IPS-20b (cell line): ENCODE results near the gene CLDND2.

ENCODE experiments used
- H3K27ac ChIP-seq: one replicate; pipeline ENCODE4 v1.5.1; 2013; ENCODE audit warnings: low read length
- H3K27me3 ChIP-seq: 2 replicates; pipeline ENCODE4 v1.6.1; 2013; ENCODE audit warnings: mild to moderate bottlenecking, low read length, inconsistent platforms; ENCODE audit not compliant: insufficient read depth
- H3K36me3 ChIP-seq: 2 replicates; pipeline ENCODE4 v1.6.1; 2013; ENCODE audit warnings: low read depth, mild to moderate bottlenecking, inconsistent platforms, low read length, moderate library complexity; ENCODE audit not compliant: insufficient read depth
- H3K4me1 ChIP-seq: 2 replicates; pipeline ENCODE4 v1.6.1; 2013; ENCODE audit warnings: mild to moderate bottlenecking, control low read depth, inconsistent platforms, low read length, moderate library complexity; ENCODE audit not compliant: insufficient read depth
- H3K4me3 ChIP-seq: 2 replicates; pipeline ENCODE4 v1.5.1; 2013; ENCODE audit warnings: mild to moderate bottlenecking, low read length, inconsistent platforms
- H3K9ac ChIP-seq: 2 replicates; pipeline ENCODE4 v1.6.1; 2013; ENCODE audit warnings: low read depth, mild to moderate bottlenecking, inconsistent platforms, low read length, moderate library complexity
- H3K9me3 ChIP-seq: 2 replicates; pipeline ENCODE4 v1.6.1; 2013; ENCODE audit warnings: mild to moderate bottlenecking, low read depth, low read length, inconsistent platforms; ENCODE audit not compliant: insufficient read depth

CLDND2 gene

DNA sequence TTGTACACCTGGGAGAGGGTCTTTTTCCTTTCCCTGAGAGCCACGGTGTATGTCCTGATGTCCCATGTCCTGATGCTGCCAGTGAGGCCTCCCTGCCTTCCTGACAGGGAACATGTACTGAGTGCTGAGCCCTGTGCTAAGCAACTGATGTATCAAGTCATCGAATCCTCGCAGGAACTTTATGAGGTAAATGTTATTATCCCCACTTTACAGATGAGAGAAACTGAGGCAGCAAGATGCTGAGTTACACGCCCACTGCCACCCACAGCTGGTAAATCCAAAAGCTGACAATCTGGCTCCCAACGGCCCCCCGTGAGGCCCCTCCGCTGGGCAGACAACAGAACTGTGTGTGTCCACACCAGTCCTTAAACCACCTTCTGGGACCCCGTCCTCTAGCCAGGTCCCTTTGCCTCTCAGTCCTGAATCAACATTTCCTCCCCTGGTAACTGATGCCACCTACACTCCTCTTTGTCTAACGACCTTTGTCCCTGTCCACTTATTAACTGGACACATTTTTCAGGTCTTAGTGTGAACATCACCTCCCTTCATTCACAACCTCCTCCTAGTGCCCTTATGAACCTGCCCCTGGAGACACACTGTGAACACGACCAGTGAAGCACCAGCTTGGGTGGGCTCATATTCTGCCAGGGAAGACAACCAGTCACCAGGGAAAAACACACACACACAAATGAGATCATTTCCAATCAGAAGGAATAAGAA lies 21.4 kb downstream of the CLDND2 start:
- Histone ChIP-seq H3K27ac (no peak overlapping the region), H3K36me3 (peaks cover 7% of the 10 kb centered on the region; the same call in 1 of the 2 replicates), H3K4me1 (peaks cover 2% of the 10 kb centered on the region; the same call in 1 of the 2 replicates), H3K4me3 (no peak overlapping the region), H3K9ac (no peak overlapping the region), H3K27me3 (no peaks in the 10 kb centered on the region), H3K9me3 (no peaks in the 10 kb centered on the region)

DNA sequence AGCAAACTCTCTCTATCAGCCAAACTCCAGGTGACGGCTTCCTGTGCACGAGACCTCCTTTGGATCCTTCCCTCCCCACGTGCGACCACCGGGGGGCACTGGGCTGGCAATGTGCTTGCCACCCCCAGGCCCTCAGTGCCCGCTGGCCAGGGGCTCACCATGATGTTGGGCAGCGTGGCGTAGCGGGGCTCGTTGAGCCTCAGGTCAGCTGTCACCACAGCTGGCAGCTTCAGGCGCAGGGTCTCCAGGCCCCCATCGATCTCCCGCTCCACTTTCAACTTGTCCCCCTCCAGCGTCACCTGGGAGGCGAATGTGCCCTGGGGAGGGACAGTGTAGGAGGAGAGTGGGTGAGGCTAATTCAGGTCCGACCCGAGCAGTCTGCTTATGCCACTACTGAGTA lies 22.1 kb downstream of the CLDND2 start:
- peaks cover 3% of the 10 kb centered on the region for H3K27me3 ChIP-seq
- peaks cover 8% of the 10 kb centered on the region; the same call in 1 of the 2 replicates for H3K4me1 ChIP-seq
- no peak overlapping the region for H3K4me3 ChIP-seq
- no peaks in the 10 kb centered on the region for H3K9me3 ChIP-seq
- no peak overlapping the region for H3K27ac ChIP-seq
- H3K36me3 ChIP-seq: peaks cover 7% of the 10 kb centered on the region; the same call in 1 of the 2 replicates
- H3K9ac ChIP-seq: no peak overlapping the region

DNA sequence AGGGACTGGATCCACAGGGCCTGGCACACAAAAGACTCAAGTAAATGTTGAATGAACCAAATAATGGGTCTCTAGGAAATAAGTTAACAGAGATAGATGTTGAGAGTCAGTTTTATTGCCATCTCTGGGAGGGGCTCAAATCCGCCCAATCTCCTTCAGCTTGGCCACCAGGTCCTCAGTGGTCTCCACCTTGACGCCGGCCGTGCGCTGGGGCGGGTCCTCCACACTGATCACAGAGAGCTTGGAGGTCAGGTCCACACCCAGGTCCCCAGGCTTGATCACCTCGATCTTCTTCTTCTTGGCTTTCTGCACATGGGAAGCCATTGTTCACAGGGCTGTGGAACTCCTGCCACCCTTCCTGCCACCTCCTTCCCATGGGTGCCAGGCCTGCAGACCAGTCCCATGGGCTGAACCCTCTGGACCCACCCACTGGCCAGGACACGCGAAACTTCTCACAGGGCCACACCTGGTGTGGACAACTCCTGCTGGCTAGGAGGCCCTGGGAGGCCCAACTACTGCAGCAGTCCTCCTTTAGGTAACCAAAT lies 23.7 kb downstream of the CLDND2 start:
- Histone ChIP-seq H3K4me3 (no peak overlapping the region), H3K27me3 (peaks cover 19% of the 10 kb centered on the region)

DNA sequence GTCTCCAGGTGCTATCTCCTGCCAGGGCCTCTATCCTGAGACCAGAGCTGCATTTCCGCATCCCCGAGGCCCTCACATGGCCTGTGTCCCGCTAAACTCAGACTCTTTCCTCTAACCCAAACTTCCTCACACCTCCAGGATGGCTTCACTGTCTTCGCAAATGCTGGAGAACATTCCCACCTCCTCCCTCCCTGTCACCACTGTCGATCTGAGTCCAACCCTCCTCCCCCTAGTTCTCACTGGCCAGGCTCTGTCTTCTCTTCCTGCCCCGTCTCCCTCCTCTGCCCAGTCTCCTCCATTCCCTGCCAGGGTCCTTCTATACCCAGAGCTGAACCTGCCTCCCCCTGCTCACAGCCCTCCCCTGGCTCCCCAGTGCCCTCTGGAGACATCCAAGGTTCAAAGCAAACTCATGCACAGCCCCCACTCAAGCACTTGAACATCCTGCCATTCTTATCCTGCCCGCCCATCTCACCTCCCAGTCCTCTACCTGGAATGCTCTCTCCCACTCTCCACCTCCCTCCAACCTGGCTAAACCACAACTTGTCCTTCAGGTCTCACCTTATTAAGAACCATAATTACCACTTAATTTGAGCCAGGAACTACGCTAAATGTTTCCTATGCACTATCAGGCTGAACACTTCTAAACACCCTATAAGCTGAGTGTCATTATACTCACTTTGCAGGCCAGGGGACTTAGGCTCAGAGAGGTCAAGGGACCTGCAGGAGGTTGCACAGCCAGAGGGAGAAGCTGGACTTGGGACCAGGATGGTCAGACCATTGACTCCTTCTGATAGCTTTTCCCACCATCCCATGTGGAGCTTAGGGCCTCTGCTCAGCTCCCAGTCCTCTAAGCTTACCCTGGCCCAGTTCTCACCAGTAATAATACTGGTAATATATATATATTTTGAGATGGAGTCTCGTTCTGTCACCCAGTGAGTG lies 25.9 kb downstream of the CLDND2 start:
- Histone ChIP-seq H3K9ac (no peak overlapping the region), H3K9me3 (no peaks in the 10 kb centered on the region), H3K27me3 (peaks cover 19% of the 10 kb centered on the region), H3K4me1 (peaks cover 8% of the 10 kb centered on the region; the same call in 1 of the 2 replicates), H3K4me3 (no peak overlapping the region), H3K27ac (no peak overlapping the region), H3K36me3 (no peaks in the 10 kb centered on the region)

More for the DNA sequence above, 23.7 kb downstream of the CLDND2 start:
- Histone ChIP-seq H3K9ac (no peak overlapping the region), H3K27ac (no peak overlapping the region), H3K36me3 (no peaks in the 10 kb centered on the region), H3K4me1 (peaks cover 8% of the 10 kb centered on the region; the same call in 1 of the 2 replicates), H3K9me3 (no peaks in the 10 kb centered on the region)

DNA sequence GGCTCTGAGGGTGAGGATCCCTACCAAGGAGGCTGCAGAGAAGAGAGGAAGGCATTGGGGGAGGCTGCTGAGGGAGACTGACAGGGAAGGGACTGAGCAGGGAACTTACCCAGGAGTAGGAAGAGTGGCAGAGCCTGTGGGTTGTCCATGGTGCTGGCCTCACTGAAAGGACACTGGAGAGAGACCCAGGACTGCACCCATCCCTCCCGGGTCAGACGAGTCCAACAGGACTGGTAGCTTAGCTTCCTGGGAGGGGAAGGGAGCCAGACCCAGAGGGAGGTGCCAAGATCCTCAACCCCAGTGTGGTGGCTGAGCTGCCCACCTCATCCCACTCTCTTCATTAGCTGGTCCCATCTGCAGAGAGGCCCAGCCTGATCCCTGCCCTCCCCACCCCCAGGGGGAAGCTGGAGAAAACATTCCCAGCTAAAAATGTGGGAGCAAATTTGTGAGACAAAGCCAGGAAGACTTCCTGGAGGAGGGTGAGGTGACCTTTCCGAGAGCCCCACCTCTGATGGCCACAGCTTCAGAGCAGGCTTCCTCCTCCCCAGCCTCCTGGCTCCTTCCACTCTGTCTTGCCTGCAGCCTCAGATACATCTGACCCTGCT lies 26.7 kb downstream of the CLDND2 start, which contains the start of gene VSIG10L:
VSIG10L (minus strand) TSS at position 164 of the 605 bp plus-strand sequence; CDS start at position 149, 15 bp downstream.
- Histone ChIP-seq H3K36me3 (no peaks in the 10 kb centered on the region), H3K27ac (no peak within 1 kb of the TSS), H3K4me3 (no peak within 1 kb of the TSS), H3K4me1 (peaks cover 8% of the 10 kb centered on the region; the same call in 1 of the 2 replicates), H3K9me3 (no peaks in the 10 kb centered on the region), H3K9ac (peak within 1 kb of the TSS; percentile 27; the same call in 1 of the 2 replicates), H3K27me3 (peaks cover 19% of the 10 kb centered on the region)

DNA sequence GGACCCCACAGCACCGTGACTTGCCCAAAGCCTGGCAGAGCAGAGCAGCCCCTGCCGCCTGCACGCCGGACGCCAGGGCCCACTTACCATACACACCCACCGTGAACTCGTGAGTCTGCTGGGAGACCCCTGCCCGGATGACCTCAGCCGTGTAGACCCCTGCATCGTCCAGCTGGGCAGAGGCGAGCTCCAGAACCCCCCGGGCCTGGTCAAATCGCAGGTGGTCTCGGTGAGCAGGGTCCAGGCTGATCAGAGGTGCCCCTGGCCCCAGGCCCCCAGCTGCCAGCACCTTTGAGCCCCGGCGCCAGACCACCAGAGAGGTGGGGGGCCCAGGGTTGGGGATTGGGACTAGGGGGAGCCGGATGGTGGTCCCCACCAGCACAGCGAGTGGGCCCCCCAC lies 27.7 kb downstream of the CLDND2 start:
- H3K9ac ChIP-seq: no peak overlapping the region; the same call in 1 of the 2 replicates
- no peaks in the 10 kb centered on the region for H3K36me3 ChIP-seq
- peaks cover 19% of the 10 kb centered on the region for H3K27me3 ChIP-seq
- H3K9me3 ChIP-seq: no peaks in the 10 kb centered on the region
- peaks cover 8% of the 10 kb centered on the region; the same call in 1 of the 2 replicates for H3K4me1 ChIP-seq
- H3K27ac ChIP-seq: no peak overlapping the region
- H3K4me3 ChIP-seq: peak overlapping the region; percentile 70; the same call in 1 of the 2 replicates

DNA sequence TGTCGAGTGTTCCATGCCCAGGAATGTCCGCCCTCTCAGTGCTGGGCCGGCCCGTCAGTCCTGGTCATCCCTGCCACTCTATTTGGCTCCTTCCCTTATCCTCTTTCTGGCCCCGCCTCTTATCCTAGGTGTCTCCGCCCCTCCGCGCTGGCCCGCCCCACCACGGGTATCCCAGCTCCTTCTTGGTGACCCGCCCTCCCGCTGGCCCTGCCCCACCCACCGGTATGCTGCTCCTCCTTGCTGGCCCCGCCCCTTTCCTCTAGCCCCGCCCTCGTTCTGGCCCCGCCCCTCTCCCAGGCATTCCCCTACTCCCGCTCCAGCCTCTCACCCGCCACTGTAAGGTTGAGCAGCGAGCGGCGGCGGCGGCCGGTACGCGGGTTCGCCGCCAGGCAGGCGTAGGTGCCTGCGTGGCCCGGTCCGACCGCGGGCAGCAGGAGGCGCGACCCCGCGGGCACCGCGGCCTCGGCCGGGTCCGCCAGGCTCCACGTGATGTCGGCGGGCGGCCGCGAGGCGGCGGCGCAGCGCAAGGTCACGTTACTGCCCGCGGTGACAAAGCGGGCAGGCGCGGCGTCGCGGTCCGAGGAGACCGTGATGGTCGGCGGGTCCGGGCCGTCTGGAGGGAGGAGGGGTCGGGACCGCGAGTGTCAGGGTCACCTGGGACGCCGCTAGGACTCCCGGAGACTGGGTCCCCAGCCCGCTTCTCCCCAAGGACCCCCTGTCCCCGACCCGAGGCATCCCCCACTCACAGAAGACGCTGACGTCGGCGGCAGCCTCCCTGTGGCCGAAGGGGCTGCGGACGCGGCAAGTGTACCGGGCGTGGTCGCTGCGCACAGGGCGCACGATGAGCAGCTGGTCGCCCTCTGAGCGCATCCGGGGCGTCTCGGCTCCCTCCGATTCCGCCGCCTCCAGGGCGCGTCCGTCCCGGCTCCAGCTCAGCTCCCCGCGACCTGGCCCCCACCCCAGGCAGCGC lies 28.8 kb downstream of the CLDND2 start:
- H3K9me3 ChIP-seq: no peaks in the 10 kb centered on the region
- peak overlapping the region; percentile 59; the same call in 1 of the 2 replicates for H3K9ac ChIP-seq
- H3K27ac ChIP-seq: peak overlapping the region; percentile 15
- H3K4me1 ChIP-seq: peaks cover 8% of the 10 kb centered on the region; the same call in 1 of the 2 replicates
- H3K36me3 ChIP-seq: no peaks in the 10 kb centered on the region
- peak overlapping the region; percentile 76 for H3K4me3 ChIP-seq
- peaks cover 19% of the 10 kb centered on the region for H3K27me3 ChIP-seq

GRCh38 chr19:51339313-51339686 lies 29.5 kb downstream of the CLDND2 start:
- H3K4me3 ChIP-seq: peak overlapping the region; percentile 76
- peaks cover 19% of the 10 kb centered on the region for H3K27me3 ChIP-seq
- H3K27ac ChIP-seq: peak overlapping the region; percentile 15
- H3K36me3 ChIP-seq: no peaks in the 10 kb centered on the region
- no peaks in the 10 kb centered on the region for H3K9me3 ChIP-seq
- peak overlapping the region; percentile 54; the same call in 1 of the 2 replicates for H3K9ac ChIP-seq
- peaks cover 8% of the 10 kb centered on the region; the same call in 1 of the 2 replicates for H3K4me1 ChIP-seq

DNA sequence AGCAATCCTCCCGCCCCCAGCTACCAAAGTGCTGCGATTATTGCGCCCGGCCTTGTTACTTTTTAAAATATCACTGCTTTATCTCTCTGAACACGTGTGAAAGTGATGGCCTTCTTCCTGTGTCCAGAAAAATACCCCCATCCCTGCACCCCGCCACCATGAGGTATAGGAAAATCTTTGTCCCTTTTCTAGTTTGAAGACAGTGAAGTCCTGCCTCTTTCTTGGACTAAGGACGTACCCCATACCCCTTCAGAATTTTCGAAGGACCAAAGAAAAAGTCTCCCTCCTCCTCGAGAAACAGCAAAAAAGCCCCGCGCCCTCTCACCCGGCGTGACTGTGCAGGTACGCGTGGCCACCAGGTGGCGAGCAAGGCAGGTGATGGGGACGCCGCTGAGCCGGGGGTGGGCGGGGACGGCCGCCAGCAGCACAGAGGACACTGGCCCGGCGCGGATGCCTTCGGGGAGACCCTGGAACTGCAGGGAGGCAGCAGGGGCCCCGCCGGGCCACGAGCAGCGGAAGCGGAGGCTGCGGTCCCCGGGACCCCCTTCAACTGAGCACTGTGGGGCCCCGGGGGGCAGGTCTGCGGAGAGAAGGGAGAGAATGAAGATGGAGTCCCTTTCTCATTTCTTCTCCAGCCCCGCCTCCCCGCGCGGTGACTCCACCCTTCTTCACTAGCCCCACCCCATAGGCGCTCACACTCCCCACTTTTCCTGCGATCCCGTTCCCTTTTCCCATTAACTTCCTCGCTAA lies 30.1 kb downstream of the CLDND2 start:
- H3K9me3 ChIP-seq: no peaks in the 10 kb centered on the region
- H3K27me3 ChIP-seq: peaks cover 19% of the 10 kb centered on the region
- peak overlapping the region; percentile 54; the same call in 1 of the 2 replicates for H3K9ac ChIP-seq
- peaks cover 8% of the 10 kb centered on the region; the same call in 1 of the 2 replicates for H3K4me1 ChIP-seq
- no peaks in the 10 kb centered on the region for H3K36me3 ChIP-seq
- peak overlapping the region; percentile 76 for H3K4me3 ChIP-seq
- peak overlapping the region; percentile 15 for H3K27ac ChIP-seq
